Endothelial cell of umbilical vein (primary cell): ENCODE measurements around the gene LYPD4.

Experiments
- EZH2 ChIP-seq: IDR thresholded peaks from 2 replicates; pipeline ENCODE4 v1.6.1; 2012; ENCODE audit warnings: borderline replicate concordance, low read depth, mild to moderate bottlenecking, moderate library complexity, low read length, inconsistent platforms; ENCODE audit not compliant: severe bottlenecking
- GATA2 ChIP-seq: IDR thresholded peaks from 2 replicates; pipeline ENCODE4 v1.7.0; 2011; ENCODE audit warnings: low read depth, mild to moderate bottlenecking, moderate library complexity, mixed read lengths, low read length; ENCODE audit not compliant: insufficient read length, insufficient read depth
- POLR2A ChIP-seq: IDR thresholded peaks from 2 replicates; pipeline ENCODE4 v1.6.1; 2012; ENCODE audit warnings: low read depth, mild to moderate bottlenecking, control low read depth, low read length
- POLR2AphosphoS5 ChIP-seq: IDR thresholded peaks from 2 replicates; pipeline ENCODE4 v1.6.1; 2012; ENCODE audit warnings: low read depth, mild to moderate bottlenecking, control low read depth, low read length, moderate library complexity; ENCODE audit not compliant: insufficient read depth
- TF ChIP-seq, protein P1 (sequence below), 2 donors: IDR thresholded peaks; 1 replicate in 1 of 2; 2 replicates in 1 of 2; pipeline ENCODE4 v1.5.1; 2011; ENCODE audit warnings: low read length in 2 of 2, mild to moderate bottlenecking in 2 of 2, moderate library complexity in 2 of 2, control low read depth in 1 of 2, inconsistent platforms in 1 of 2, low read depth in 1 of 2; ENCODE audit not compliant: insufficient read depth in 1 of 2; ENCODE audit errors: extremely low read depth in 1 of 2

GRCh38 chr19:41863209-41863931, 18.9 kb upstream of the LYPD4 start:
- TF ChIP-seq, protein P1, sequence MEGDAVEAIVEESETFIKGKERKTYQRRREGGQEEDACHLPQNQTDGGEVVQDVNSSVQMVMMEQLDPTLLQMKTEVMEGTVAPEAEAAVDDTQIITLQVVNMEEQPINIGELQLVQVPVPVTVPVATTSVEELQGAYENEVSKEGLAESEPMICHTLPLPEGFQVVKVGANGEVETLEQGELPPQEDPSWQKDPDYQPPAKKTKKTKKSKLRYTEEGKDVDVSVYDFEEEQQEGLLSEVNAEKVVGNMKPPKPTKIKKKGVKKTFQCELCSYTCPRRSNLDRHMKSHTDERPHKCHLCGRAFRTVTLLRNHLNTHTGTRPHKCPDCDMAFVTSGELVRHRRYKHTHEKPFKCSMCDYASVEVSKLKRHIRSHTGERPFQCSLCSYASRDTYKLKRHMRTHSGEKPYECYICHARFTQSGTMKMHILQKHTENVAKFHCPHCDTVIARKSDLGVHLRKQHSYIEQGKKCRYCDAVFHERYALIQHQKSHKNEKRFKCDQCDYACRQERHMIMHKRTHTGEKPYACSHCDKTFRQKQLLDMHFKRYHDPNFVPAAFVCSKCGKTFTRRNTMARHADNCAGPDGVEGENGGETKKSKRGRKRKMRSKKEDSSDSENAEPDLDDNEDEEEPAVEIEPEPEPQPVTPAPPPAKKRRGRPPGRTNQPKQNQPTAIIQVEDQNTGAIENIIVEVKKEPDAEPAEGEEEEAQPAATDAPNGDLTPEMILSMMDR (IDR thresholded peaks at IDR 0.05; ENCODE audit: extremely low read depth in 1 of 2, insufficient read depth in 1 of 2, low read depth in 1 of 2, low read length in 2 of 2) = no peak
- TF ChIP-seq POLR2A = no peak
- TF ChIP-seq EZH2 = no peak
- TF ChIP-seq GATA2 = no peak
- no peak for TF ChIP-seq POLR2AphosphoS5
